HG02642 (cell line): Measurements from ENCODE around the gene POU2AF1.
A peak's percentile ranks its signal among the peaks of the same experiment; 100 is the strongest.
"Not testable (repeated sequence)": the region's sequence is repeated elsewhere in the genome, so short reads cannot be mapped to it uniquely, and the experiment has no call there.

Experiments
- ATAC-seq: cut with Tn5 transposase; IDR thresholded peaks from one replicate; pipeline ENCODE4 v1.9.1; 2021; ENCODE audit warnings: mild to moderate bottlenecking; ENCODE audit not compliant: unreplicated experiment, poor library complexity

POU2AF1 gene

DNA sequence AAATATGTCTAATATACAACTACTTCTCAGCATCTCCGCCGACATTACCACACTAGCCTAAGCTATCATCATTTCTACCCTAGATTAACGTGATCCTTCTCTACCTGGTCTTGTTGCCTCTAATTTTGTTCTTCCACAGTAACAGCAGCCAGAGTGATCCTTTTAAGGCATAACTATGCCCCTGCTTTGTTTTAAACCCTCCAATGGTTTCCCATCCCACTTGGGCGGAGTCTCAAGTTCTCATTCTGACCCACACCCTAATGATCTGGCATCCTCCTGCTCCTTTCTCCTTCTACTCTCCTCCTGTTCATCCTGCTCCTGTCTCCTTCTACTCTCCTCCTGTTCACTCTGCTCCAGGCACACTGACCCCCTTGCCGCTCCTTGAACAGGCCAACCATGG lies 31.9 kb upstream of the POU2AF1 start:
- no peak for ATAC-seq

GRCh38 chr11:111409915-111410314 lies 30.8 kb upstream of the POU2AF1 start:
- ATAC-seq = peak; percentile 63

GRCh38 chr11:111408789-111409727 lies 30.0 kb upstream of the POU2AF1 start:
- peak; percentile 42 for ATAC-seq

GRCh38 chr11:111407652-111408051 lies 28.6 kb upstream of the POU2AF1 start:
- ATAC-seq = no peak

- ATAC-seq = no peak
Measured at GRCh38 chr11:111406589-111406988, 27.5 kb upstream of the POU2AF1 start.

DNA sequence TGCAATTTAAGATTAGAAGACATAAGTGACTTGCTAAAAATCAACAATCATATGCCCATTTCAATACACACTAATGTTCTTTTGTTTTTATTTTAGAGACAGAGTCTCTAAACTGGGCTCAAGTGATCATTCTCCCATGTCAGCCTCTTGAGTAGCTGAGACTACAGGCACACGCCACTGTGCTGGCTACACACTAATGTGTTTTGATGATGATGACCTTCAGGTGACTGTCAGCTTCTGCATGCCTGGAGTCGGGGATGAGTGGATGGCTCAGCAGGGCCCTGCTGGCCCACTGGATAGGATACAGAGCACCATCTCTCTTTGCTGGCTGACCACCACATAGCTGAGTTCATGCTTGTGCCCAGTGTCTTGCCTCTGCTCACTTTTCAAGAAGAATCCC lies 27.0 kb upstream of the POU2AF1 start:
- ATAC-seq = no peak

DNA sequence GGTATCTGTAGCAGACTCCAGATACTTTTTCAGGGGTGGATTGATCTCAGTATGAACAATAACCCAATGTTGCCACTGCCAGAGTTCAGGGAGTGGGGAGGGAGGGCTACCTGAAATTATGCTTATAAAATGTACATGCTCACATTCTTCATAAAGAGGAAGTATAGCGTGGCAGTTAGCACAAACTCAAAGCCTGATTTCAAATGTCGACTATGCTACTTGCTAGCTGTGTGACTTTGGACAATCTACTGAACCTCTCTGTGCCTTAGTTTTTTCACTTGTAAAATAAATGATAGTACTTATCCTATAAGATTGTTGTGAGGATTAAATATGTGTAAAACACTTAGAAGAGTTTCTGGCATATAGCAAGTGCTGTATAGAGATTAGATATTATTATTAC lies 26.5 kb upstream of the POU2AF1 start:
- ATAC-seq = no peak

DNA sequence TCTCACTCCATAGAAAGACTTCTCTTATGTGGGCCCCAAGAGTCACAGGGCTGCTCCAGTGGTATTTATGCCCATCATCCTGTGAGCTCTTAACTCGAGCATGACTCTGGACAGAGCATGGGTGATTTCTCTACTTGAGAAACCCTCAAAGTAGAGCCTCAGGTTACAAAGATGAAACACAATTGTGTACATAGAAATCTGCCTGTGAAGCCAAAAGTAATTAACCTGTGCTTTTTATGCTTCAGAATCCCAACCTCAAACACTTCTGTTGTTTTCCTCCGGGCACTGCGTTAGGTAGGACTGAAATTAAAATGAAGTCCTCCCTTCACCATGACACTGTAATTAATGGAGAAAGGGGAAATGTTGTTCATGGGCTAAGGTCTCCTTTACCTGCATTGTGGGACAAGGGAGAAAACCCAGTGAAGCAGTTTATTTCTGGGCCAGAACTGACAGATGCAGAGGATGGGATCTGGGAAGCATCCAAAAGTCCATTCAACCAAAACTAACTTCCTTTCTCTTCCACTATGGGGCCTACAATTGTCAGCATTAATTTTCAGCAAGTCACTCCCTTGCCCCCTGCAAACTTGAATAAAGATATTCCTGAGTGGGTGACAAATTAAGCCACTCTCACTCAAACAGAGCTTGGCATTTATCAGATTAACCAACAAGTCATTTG lies 24.1 kb upstream of the POU2AF1 start:
- ATAC-seq = no peak

GRCh38 chr11:111402411-111402810 lies 23.3 kb upstream of the POU2AF1 start:
- ATAC-seq = no peak

- not testable (repeated sequence) for ATAC-seq
Measured at GRCh38 chr11:111401957-111402356, 22.9 kb upstream of the POU2AF1 start.

GRCh38 chr11:111400595-111400994 lies 21.5 kb upstream of the POU2AF1 start:
- ATAC-seq = no peak

DNA sequence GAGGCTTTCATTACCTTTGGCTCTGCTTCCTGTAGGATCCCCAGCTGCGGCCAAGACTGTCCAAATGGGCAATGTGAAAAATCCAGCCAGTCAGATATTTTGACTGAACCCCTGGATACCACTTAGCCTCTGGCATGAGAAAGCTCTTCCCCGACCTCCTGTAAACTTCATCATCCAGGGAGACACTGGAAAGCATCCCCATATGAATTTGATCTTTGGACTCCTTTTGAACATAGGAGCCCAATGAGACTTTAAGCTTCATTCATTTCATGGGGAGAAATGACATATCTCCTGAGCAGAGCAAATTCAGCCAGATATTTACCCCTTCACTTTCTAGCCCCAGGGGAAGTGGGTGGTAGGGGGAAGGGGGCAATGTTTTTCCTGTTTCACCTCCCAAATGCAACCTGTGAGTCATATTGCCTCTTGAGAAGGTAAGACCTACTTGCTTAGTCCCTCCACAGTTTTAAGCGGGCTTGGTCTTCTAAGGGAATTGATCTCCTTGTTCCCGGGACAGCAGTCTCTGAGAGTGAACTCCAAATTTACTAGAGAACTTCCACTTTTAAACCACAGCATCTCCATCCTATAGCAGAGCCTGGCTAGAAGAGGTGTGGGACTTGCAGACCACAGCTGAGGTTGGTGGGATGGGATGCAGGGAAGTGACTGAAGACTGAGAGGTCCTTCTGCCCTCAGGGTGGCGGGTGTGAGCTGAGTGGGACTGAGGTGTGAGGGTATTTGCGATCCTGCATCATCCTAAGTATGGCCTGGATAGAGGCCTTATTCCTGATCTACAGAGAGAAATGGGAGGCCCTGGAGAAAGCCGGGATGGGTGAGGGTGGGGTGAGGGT lies 20.3 kb upstream of the POU2AF1 start:
- no peak for ATAC-seq

GRCh38 chr11:111397034-111397433 lies 18.0 kb upstream of the POU2AF1 start:
- no peak for ATAC-seq

DNA sequence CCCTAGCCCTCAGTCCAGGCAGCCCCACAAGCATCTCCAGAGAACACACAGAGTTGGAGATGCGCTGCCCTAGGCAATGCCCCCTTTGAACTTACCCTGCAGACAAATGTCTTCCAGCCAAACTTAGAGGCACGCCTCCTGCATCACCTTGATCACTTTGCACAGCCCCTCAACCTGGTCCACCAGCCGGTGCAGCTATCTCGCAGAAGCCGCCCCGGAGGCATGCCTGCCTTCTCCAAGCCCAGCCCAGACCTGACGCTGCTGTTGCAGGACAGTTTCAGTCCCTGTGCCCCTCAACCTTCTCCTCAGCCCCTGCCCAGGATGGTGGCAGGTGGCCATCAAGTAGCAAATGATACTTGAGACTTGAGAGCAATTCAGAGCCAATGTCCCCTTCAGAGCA lies 16.7 kb upstream of the POU2AF1 start:
- ATAC-seq = no peak

- ATAC-seq = no peak
Measured at GRCh38 chr11:111395081-111395480, 16.0 kb upstream of the POU2AF1 start.

- not testable (repeated sequence) for ATAC-seq
Measured at GRCh38 chr11:111394147-111394546, 15.1 kb upstream of the POU2AF1 start.

DNA sequence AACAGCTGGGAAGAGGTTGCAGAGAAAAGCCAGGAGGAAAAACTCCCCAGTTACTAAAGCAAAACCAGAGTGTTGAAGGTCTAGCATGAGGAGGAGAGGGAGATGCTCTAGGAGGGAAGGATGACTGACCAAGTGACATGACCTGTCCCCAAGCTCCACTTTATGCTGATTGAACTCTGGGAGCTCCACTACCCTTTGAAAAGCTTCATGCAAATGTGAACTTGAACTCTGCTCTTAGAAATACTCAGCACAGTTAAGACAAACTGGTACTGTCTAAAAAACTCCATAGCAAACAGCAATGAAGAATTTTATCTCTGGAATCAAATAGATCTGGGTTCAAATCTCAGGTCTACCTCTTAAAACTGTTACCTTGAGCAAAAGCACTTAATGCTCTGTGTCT lies 14.5 kb upstream of the POU2AF1 start:
- ATAC-seq = no peak

DNA sequence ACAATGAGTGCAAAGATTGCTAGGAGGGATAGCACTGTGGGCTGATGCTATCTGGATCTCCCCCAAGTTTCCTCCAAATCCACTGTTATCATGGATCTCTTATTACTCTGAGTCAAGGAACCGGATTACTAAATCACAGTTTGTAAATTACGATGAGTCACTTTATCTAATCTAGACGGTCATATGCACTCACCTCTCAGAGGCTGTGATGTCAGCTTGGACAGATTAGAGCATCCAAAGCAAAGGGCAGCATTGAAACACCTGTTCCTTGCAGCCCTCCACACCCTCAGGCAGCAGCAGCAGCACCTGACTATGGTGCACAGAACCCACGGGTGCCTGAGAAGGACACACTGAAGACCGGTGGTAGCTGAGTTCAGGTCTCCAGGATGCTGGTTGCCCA lies 14.0 kb upstream of the POU2AF1 start:
- ATAC-seq = no peak

DNA sequence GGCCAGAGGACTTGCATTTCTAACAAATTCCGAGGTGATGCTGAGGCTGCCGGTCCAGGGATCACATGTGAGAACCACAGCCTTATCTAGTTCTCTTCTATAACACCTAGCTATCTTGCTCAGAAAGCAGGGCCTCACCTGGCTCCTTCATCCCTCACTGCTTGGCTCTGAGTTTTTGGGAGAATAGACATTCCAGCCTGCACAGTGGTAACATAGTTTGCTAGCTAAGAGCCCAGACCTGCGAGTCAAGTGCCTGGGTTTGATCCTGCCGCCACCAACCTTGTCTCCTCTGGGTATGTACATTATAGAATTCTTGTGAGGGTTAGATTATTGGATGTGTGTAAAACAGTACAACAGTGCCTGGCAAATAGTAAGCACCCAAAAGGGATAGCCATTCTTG lies 13.5 kb upstream of the POU2AF1 start:
- ATAC-seq = no peak

GRCh38 chr11:111391328-111392124 lies 12.5 kb upstream of the POU2AF1 start:
- ATAC-seq = no peak
